H1 (cell line): Measurements from ENCODE around the gene FGF14.

Experiments
- CBX5 ChIP-seq: fragments of 300-800, 300-1000 bp; sonication (generic); IDR thresholded peaks from 2 replicates; pipeline ENCODE4 v1.7.1; 2016; ENCODE audit warnings: antibody characterized with exemption, low read length, low read depth
- CREB1 ChIP-seq: IDR thresholded peaks from 2 replicates; pipeline ENCODE4 v1.6.1; 2012; ENCODE audit warnings: inconsistent platforms
- CTCF ChIP-seq, 3 experiments: IDR thresholded peaks; 1 replicate in 2 of 3; 2 replicates in 1 of 3; pipeline versions ENCODE4 v1.5.1 to v1.6.1; 2011; ENCODE audit warnings: low read length in 3 of 3, mild to moderate bottlenecking in 3 of 3, inconsistent platforms in 2 of 3, low read depth in 1 of 3, moderate library complexity in 1 of 3; ENCODE audit not compliant: insufficient read depth in 1 of 3; ENCODE audit errors: control extremely low read depth in 1 of 3
- EP300 ChIP-seq, 2 experiments: IDR thresholded peaks; 1 replicate in 1 of 2; 2 replicates in 1 of 2; pipeline ENCODE4 v1.6.1; 2011 to 2012; ENCODE audit warnings: low read depth in 2 of 2, low read length in 2 of 2, mild to moderate bottlenecking in 2 of 2, borderline replicate concordance in 1 of 2, inconsistent platforms in 1 of 2, moderate library complexity in 1 of 2
- SP1 ChIP-seq: IDR thresholded peaks from 2 replicates; pipeline ENCODE4 v1.6.1; 2011; ENCODE audit warnings: low read depth, low read length
- SP2 ChIP-seq: IDR thresholded peaks from 2 replicates; pipeline ENCODE4 v1.6.1; 2012; ENCODE audit warnings: mild to moderate bottlenecking, low read length, inconsistent platforms
- TAF1 ChIP-seq: IDR thresholded peaks from 2 replicates; pipeline ENCODE4 v1.6.1; 2011; ENCODE audit warnings: mild to moderate bottlenecking, low read depth, low read length
- TBP ChIP-seq: IDR thresholded peaks from 2 replicates; pipeline ENCODE4 v1.6.1; 2011; ENCODE audit warnings: low read depth, low read length, improper control_type of control experiment

DNA sequence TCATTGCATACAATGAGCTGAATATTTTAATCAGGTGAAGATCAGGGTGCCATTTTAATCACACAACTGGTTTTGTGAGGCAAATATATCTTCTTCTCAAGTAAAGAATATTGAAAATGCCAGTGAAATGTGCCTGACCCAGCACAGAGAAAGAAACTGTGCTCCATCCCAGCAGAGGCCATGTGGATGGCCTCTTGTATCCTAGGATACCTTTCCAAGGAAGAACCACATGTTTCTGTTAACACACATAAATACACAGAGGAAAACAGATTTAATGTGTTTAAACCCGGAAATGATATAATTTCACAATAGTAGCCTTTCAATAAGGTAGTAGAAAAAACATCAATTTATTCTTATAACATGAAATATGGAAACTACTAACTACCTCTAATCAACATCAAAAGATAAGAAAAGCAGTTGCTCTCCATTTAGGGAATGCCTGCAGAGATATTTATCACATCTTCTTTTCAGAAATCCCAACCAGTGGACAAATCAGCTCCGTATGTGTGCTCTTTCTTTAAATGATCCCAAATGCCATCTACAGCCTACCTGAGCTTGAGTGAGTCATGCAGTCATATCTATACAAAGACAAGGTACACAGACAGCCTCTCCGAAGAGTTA is 157.1 kb downstream of the FGF14 start:
- no peak for TF ChIP-seq TBP
- no peak for TF ChIP-seq SP1
- TF ChIP-seq CTCF (IDR thresholded peaks at IDR 0.05; ENCODE audit: control extremely low read depth in 1 of 3, insufficient read depth in 1 of 3, low read depth in 1 of 3, low read length in 3 of 3), result no peak
- no peak for TF ChIP-seq CBX5
- TF ChIP-seq TAF1, result no peak
- TF ChIP-seq SP2, result no peak
- TF ChIP-seq EP300 (IDR thresholded peaks at IDR 0.05; ENCODE audit: borderline replicate concordance in 1 of 2, low read depth in 2 of 2, low read length in 2 of 2), result no peak
- no peak for TF ChIP-seq CREB1
